GM19351 (cell line): ENCODE results near the gene C1orf146.
"Not testable (repeated sequence)": the region's sequence is repeated elsewhere in the genome, so short reads cannot be mapped to it uniquely, and the experiment has no call there.

Experiments used
- ATAC-seq: cut with Tn5 transposase; IDR thresholded peaks from one replicate; pipeline ENCODE4 v1.9.1; 2021; ENCODE audit warnings: mild to moderate bottlenecking, moderate library complexity; ENCODE audit not compliant: unreplicated experiment

C1orf146 gene, protein sequence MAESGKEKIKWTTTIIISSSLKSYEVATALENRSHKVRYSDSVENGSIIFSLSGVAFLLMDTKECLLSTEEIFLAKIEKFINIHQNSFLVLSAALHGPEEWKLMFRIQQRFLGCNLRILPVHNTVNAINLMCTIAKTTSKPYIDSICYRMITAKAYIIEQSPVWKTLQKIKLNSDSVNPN

DNA sequence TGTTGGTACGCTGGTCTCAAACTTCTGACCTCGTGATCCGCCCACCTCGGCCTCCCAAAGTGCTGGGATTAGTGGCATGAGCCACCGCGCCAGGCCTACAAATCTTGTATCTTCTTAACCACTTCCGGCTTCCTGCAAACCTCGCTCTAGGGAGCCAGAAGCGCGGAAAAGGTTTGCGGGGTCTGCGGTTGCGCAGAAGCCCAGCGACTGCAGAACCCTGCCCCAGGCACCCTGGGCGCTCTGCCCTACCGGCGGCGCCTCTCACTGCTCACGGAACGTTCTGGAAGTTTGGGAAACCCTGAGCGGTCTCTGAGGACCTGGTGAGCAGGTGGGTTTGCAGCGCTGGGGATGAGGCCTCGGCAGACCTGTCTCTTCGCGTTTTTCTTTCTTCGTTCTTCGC, at the start of gene C1orf146:
C1orf146 (plus strand) TSS at position 195 of the 400 bp plus-strand sequence. CDS start 13,506 bp downstream, outside the sequence.
- no peak for ATAC-seq

DNA sequence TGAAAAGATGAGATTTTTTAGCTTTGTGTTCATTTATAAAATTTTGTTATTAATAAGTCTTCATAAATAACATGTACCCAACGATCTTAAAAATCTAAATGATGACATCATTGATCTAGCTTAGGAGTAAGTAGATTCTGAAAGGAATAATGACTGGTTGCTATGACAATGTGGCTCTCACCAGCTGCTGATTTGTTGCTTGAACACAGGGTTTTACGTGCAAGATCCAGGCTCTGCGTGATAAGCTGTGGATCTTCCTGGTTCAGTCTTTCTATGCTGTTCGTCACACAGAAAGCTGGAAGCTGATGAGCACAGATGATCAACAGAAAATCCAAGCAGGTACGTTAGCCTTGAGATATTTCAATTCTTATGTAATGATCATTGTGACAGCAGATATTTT, 49.1 kb upstream of the C1orf146 start:
- ATAC-seq = no peak

DNA sequence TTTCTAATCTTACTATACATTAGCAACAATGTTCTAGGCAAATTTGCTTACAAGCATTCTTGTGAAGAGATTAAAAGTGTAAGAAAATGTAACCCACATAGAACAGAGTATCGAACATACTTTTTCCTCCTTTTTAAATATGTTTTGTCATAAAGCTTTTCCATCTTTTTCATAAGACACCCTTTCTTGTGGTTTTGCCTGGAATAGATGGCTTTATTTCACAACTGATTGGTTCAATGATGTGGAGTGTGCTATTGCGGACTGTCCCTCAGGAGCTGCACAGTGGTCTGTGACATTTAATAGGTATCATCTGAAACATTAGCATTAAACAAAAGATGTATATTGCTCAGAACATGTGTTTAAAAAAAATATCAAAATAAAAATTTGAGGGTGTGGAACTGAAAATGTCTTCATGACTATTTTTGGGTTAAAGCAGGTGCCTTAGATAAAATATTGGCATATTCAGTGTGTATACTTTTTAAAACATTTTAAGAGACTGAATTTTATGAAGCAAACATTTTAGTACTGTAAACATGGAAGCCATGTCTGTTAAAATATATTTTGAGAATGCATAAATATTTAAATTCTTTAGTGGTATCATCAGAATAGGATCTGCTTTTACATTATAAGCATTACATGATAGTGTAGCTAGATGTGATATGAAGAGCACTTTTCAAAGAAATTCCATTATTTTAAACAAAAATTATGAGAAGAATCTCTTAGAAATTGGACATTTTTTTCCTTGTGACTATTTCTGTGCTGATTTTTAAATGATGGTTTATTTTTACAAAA, 48.3 kb upstream of the C1orf146 start:
- ATAC-seq = no peak

DNA sequence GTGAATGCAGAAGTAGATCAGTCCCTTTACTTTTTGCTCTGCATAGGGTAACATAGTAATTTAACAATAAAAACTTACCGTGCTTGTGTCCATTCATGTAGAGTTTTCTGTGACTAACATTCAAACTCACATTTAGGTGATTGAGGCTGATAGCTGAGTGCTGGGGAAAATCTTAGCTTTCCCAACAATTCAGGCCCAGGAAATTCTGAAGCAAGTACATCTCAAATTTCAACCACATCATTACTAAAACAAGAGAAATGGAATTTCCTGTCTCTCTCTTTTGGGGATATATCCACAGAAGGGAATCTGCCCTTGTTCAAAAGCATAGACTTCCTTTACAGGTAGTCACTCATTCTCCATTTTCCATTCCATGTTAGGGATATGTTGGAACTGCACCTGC, 33.1 kb upstream of the C1orf146 start:
- no peak for ATAC-seq

DNA sequence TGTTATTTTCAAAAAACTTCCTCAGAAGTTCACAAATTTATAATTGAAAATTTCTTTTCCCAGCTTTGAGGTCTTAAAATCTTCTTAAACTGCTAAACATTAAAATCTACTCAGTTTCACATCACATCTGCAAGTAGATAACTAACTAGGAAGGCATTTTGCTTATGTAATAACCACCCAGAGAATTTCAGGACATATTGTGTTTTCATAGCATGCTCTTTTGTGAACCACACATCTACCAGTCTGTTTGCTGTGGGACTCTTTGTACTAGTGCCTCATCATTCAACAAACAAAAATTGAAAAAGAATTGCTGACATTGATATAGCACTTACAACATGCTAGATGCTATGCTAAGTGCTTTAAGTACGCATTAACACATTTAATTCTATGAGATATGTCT, 31.6 kb upstream of the C1orf146 start:
- ATAC-seq = no peak

DNA sequence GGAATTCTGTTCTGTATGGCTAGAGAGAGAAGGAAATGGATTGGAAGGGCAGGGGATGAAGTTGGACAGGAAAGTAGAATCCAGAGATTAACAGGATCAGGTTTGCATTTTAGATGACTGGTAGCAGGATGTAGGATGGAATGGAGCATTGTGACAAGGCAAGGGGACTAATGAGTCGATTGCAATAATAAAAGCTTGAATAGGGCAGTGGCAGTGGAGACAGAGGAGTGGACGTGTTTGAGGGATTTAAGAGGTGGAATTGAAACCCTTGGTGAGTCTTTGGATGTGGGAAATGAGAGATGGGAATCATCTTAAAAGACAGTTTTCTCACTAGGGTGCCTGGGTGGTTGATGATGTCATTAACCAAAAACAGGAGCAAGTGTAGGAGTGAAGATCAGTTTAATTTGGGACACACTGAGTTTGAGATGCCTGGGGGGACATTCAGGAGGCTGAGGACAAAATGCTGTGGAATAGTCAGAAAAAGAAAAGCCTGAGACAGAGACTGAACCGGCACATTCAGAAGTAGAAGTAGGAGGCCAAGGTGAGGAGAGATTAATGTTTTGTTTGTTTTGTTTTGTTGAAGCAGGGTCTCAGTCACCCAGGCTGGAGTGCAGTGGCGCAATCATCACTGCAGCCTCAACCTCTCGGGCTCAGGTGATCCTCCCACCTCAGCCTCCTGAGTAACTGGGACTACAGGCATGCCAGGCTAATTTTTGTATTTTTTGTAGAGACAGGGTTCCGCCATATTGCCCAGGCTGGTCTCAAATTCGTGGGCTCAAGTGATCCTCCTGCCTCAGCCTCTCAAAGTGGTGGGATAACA, 29.1 kb upstream of the C1orf146 start:
- no peak for ATAC-seq

DNA sequence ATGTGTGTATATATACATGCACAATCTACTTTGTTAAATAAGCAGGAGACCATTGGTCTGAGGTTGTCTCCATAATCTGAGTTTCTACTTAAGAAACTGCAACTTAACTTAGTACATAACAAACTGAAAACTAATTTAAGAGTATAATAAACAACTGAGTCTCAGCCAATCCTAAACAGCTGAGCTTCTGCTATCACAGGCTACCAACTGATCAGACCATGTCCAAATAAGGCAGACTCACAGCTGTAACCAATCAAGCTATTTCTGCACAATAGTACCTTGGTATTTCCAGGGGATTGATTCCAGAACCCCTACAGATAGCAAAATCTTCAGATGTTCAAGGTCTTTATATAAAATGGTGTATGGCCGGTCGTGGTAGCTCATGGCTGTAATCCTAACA, 26.0 kb upstream of the C1orf146 start:
- no peak for ATAC-seq

DNA sequence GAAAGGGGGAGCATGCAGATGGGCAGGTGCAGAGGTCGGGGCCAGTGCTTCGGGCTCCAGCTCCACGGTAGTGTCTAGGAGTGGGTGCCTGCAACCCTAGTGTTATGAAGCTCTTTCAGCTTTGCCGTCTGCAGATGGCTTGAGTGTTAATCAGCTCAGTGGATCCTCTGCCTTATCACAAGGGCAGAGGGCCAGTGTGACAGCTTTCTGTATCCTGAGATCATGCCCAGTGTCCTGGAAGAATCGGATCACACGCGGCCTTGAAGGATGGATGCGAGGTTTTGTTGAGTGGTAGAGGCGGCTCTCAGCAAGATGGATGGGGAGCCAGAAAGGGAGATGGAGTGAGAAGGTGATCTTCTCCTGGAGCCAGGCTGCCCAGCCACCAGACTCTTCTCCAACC, 25.5 kb upstream of the C1orf146 start:
- ATAC-seq = no peak

DNA sequence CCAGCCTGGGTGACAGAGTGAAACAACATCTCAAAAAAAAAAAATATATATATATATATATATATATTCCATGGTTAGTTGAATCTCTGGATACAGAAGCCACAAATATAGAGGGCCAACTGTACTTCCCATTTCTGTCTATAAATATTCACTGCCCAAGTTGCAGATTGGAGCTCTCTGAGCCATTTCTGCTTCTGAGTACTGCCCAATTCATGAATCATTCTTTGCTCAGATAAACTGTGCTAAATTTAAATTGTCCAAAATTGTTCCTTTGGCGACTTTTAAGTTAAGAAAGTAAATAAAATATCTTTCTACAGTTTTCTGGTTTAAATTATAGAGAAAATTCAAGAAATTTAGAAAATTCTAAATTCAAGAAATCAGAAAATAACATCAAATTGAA, 23.2 kb upstream of the C1orf146 start:
- ATAC-seq = no peak

DNA sequence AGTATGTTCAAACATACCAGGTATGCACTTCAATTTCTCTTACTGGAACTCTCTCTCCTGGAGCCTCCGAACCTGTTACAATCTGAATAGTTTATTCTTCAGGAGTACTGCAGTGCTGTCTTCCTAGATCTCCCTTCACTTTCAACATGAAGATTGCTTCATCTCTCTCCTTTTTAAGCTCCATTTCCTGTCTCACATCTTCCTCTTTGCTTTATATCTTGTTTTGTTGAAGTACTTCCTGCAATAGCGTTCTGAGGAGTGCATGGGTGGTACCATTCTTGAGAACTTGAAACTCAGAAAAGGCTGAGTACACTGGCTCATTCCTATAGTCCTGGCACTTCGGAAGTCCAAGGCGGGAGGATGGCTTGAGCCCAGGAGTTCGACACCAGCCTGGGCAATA, 15.7 kb upstream of the C1orf146 start:
- no peak for ATAC-seq

DNA sequence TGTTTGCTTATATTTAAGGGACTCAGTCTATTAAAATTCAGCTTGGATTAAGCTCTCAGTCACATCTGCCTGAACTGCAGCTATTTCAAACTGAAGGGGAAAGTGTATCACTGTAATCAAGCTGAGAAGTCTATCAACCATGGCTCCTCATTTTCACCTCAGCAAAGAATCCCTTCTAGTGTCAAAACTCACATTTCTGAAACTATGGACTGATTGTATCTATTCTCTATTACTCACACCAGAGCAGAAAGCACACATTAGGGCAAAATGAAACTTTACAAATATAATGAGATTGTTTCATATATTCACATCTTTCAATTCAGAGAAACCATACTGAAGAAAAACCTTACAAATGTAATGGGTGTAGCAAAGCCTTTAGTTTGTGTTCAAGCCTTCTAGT, 14.6 kb upstream of the C1orf146 start:
- no peak for ATAC-seq

DNA sequence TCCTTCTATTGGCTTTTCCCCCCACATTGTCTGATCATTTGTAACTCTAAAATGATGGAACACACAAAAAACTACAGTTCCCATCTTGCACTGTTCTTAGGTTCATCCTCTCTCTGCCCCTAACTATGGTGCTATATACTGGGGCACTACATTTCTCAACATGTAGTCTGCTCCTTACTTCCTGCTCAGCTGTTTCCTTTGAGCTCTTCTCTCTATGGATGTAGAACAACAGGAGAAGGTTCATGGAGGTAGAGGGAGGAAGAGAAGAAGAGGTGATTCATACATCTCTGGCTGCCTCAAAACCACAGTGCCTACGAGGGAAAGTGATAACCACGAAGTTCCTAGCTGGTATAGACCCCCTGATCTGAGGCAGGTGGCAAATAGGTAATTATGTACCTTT, 7.0 kb upstream of the C1orf146 start:
- ATAC-seq = no peak

DNA sequence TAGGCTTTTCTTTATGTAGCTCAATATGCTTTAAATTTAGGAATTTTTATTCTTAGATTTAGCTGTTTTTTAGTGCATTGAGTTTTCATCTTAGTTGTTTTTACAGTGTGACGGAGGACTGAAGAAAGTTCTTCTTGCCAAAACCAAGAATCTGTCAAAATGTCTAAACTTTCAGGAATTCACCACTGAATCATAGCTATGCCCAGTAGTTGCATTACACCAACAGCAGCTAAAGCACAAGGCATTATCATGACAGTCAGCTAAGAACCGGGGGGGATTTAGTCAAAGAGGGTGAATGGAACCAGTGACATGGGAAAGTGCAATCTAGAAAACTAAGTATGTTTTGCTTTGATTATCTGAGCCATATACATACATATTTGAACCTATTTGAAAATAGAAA, 6.5 kb upstream of the C1orf146 start:
- ATAC-seq = no peak

DNA sequence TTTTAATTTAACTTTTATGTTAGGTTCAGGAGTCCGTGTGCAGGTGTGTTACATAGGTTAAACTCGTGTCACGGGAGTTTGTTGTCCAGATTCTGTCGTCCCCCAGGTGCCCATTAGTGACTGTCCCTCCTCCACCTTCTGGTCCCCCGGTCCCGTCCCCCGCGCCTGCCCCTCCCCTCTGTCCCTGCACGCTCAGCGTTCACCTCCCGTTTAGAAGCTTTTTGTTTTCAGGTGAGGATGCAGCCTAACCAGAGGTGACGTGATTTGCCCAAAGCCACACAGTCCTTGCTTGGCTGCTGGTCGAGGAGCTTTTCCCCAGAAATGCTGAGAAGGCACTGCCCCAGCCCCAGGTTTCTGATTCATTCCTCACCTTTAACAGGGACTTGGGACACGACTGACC, 844 bp downstream of the C1orf146 start:
- no peak for ATAC-seq

DNA sequence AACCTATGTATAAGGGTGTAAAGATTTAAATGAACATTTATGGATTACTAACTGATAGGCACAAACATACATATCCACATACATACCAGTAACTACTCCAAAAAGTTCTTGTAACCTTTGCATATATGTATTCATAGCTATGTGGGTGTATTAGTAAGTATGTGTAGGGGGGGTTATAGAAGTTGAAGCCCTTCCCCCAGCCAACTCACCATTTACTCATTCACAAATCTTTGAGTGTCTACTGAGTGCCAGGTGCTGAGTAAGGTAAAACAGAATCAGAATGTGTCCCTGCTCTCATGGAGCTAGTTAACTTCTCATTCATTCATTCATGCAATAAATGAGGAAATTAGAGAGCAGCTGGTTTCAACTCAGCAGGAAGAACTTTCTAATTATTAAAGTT, 1.3 kb downstream of the C1orf146 start:
- ATAC-seq = no peak

DNA sequence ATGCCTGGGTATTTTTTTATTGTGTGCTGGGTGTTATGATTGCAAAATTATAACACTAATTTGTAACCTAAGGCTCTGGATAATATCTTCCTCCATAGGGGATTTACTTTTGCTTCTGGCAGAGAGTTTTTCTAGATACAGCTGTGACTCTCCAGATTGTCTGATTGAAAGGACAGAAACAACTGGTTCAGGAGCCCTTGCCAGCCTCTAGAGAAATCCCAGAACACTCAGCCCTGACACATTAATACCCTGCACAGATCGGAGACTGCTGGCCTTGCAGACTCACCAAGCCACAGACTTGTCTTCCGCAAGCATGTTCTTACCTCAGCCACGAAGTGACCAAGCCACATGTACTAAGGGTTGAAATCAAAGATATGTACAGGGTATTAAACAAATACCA, 10.7 kb downstream of the C1orf146 start:
- ATAC-seq = no peak

DNA sequence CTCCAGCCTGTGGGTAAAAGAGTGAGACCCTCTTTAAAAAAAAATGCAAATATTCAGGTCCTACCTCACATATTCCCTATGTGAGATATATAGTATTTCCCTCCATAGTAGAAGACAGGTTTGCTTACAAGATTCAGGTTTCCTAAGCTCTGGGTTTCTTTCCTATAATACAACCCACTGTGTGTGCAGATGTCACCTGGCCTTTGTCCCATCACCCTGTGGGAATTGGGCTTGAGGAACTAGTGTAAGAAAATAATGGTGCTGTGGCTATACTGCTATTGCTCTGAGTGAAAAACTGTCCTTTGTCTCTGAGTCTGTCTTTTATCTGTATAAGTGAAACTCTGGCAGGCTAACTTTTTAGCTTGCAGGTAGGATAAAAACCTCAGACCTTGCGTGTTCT, 13.0 kb downstream of the C1orf146 start:
- no peak for ATAC-seq

DNA sequence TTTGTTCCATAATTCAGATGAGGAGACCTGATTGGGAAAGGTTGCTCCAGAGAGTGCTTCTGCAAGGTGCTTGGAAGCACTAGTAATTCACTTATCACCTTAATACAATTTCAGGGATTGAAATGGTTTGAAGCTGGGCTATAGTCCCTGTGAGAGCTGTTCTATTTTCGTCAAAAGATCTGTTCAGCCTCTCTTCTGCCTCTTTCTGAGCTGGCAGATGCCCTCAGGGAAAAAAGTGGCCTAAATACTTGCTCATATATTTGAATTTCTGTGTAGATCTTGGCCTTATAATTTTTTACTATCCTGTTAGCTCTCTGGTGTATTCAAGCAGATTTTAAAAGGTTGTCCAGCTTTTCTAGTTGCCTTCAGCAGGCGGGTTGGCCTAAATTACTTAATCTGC, 22.3 kb downstream of the C1orf146 start:
- ATAC-seq = no peak

DNA sequence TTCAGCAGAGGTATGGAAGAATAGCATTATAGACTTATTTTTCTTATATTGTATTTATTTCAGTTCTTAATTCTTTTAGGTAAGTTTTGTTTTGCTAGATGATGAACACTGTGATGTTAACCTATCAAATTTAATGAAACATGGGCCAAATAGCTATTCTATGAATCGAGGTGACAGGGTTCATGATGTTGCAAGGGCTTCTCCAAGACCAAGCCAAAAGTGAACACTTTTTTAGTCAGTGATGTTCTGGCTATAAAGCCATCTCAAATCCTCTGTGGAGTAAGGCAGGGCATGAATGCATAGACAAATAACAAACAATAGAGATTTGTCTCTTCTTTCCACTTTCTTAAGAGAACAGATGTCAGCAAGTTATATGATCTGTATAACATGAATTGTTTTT, 26.7 kb downstream of the C1orf146 start:
- no peak for ATAC-seq

DNA sequence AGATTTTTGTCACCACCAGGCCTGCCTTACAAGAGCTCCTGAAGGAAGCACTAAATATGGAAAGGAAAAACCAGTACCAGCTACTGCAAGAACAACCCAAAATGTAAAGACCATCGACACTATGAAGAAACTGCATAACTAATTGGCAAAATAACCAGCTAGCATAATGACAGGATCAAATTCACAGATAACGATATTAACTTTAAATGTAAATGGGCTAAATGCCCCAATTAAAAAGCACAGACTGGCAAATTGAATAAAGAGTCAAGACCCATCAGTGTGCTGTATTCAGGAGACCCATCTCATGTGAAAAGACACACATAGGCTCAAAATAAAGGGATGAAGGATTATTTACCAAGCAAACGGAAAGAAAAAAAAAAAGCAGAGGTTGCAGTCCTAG, 37.0 kb downstream of the C1orf146 start:
- ATAC-seq = not testable (repeated sequence)

DNA sequence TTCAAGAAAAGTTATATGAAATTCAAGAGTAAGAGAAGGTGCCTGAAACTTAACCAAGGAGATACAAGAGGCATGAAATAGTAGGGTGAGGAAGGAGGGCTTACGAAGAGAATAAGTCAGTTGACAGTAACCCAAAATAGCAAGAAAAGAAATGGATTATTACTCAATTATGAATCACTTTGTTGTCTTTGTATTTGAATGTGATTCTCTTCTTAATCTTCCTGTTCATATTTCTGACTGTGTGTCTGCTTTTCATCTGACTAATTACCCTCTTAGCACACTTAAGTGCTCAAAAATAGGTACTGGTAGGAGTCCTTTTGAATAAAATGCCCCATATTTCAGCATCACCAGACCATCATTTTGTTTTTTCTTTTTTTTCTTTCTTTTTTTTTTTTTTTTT, 41.6 kb downstream of the C1orf146 start:
- ATAC-seq = no peak

DNA sequence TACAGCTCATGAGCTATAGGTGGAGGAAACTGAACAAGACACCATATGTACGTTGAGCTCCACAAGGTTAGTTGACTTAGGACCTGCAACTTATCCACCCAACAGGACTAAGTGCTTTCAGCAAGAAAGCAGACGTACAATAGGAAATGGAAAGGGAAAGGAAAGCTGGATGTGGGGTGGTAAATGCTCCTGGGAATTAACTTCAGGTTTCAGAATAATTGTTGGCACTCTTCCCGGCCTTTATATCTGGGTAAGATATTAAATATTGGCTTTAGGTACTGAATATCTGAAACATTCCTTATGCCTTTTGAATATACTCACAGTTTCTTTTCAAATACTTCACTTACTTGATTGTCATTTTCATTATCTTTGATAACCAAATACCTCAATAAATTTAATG, 44.8 kb downstream of the C1orf146 start:
- ATAC-seq = no peak
